Stimulated activated CD4-positive, alpha-beta T cell treated with anti-CD3 and anti-CD28 coated beads, Interleukin-1b, Interleukin-23, amount 100 ng/mL, for 1 hour (primary cell): ENCODE measurements around the gene TTC22.

Experiments used
- DNase-seq, 2 donors: peaks; one replicate each; pipeline ENCODE4 v3.0.0-alpha.2; 2020; ENCODE audit warnings: low read depth in 2 of 2

TTC22 gene

DNA sequence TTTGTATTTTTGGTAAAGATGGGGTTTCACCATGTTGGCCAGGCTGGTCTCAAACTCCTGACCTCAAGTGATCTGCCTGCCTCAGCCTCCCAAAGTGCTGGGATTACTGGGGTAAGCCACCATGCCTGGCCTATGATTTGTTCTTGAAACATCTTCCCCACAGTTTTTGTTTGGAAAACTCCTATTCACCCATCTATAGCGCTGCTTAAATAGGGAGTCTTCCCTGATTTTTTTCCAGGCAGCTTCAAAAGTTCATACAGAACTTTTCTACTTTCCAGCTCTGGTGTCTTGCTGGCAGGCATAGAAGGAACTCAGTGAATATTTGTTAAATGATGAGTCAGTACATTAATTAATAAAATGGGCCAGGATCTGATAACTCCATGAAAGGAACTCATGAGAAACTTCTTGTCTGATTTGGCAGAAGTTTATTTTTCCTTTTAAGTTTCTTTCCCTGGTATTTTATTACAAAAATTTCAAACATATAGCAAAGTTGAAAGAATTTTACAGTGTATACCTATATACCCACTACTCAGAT lies 33.0 kb upstream of the TTC22 start:
- DNase-seq: no peak

DNA sequence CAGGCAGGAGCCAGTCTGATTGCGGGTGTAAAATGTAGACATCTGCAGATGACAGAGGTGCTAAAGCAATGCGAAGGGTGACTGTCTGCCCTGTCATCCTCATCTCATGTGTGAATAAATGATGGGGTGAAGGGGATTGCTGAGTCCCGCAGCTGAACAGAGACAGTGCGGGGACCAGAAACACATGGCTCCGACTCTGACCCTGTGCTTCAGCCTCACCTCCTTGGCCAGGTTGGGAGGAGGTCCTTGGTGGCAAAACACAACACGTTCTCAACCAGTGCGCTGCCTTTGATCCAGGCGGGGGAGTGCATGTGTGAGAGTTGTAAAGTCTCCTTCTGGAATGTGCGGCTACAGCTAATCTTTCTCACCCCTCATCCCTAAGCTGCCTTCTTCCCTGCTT lies 32.0 kb upstream of the TTC22 start:
- no peak for DNase-seq

DNA sequence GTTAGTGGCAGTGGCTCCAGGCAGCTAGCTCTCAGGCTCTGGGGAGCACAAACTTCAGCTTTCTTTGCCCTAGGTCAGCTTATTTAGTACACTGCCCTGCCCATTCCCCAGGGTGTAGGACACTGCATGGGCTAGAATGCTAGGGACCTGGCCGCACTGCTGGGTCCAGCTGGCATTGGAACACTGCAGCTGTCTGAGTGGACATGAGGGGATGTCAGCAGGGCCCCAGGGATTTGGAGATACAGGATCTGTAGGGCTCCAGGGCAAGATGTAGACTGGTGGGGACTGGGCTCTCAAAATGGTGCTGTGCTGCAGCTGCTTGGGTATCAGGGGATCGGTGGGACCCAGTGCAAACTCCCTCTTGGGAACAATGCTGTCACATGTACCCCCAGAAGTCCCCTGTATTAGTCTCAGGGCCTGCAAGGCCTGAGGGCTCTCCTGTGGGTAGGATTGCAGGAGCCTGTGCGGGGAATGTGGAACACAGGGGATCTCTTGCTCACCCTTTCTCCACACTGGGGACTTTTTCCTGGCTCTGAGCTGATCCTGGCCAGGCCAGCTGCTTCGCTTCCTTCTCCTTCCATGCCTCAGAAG lies 25.2 kb upstream of the TTC22 start:
- DNase-seq: no peak

DNA sequence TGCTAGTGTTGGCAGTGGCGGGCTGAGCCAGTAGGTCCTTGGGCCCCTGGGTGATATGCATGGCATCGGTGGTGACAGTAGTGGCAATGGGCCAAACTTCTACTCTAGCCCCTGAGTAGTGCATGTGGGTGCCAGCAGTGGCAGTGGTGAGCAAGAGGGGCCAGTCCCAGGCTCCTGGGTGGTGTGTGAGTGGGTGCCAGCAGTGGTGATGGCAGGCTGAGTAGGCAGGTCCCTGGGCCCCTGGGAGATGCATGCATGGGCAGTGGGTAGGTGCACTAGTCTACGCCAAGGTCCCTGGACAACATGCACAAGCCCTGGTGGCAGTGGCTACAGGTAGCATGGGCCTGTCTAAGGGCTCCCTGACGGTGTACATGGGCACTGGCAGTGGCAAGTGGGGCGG lies 24.6 kb upstream of the TTC22 start:
- DNase-seq: no peak

DNA sequence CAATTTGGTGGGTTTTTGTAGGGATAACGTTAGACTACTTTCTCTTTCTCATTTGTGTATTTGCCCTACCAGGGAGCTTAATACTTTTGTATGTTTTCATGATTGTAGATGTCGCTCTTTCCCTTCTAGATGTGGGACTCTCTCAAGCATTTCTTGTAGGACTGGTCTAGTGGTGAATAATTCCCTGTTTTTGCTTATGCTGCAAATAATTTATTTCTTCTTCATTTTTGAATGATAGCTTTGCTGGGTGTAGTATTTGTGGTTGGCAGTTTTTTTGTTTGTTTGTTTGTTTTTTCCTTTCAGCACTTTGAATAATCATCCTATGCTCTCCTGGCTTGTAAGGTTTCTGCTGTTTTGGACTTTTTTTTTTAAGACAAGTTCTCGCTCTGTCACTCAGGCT lies 22.5 kb upstream of the TTC22 start:
- no peak for DNase-seq

DNA sequence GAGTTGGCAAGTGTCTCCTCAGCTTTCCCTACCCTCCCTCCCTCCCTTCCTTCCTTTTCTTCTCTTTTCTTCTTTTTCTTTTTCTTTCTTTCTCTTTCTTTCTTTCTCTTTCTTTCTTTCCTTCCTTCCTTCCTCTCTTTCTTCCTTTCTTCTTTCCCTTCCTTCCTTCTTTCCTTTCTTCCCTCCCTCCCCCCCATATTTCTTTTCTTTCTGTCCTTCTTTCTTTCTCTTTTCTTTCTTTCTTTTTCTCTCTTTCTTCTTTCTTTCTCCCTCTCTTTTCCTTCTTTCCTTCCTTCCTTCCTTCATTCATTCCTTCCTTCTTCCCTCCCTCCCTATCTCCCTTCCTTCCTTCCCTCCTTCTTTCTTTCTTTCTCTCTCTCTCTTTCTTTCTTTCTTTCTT lies 18.6 kb upstream of the TTC22 start:
- DNase-seq: no peak

DNA sequence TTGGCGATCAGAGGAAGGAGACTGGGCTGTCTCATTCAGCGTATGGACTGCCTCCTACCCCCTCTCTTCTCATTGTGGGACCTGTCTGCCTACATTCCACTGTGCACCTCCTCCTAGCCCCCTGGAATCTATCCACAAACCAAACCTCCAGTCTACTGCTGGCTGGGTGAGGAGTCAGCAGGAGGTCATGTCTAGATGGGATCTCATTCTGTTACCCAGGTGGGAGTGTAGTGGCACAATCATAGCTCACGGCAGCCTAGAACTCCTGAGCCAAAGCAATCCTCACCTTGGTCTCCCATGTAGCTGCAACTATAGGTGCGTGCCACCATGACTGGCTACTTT lies 18.0 kb upstream of the TTC22 start:
- no peak for DNase-seq

DNA sequence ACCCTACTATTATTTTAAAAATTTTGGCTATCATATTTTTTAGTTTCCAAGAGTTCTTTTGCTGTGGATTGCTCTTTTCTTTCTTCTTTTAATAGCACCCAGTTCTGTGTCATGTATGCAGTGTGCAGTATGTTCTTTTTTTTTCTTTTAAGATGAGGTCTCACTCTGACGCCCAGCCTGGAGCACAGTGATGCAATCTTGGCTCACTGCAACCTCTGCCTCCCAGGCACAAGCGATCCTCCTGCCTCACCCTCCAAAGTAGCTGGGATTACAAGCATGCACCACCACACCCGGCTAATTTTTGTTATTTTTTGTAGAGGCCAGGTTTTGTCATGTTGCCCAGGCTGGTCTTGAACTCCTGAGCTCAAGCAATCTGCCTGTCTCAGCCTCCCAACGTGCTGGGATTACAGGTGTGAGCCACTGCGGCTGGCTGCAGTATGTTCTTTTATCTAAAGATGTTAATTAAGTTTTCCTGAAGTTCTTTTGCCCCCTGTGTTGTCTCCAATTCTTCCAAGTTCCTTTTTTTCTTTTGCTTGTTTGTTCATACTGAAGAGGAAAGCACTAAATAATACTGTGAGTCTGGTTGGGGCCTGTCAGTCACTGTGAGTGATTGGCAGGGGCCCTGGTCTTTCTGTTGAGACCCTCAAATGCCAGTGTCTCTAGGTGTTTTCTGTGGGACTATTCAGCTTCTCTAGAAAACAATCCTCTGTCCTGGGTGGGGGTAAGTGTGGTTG lies 17.5 kb upstream of the TTC22 start:
- no peak for DNase-seq

DNA sequence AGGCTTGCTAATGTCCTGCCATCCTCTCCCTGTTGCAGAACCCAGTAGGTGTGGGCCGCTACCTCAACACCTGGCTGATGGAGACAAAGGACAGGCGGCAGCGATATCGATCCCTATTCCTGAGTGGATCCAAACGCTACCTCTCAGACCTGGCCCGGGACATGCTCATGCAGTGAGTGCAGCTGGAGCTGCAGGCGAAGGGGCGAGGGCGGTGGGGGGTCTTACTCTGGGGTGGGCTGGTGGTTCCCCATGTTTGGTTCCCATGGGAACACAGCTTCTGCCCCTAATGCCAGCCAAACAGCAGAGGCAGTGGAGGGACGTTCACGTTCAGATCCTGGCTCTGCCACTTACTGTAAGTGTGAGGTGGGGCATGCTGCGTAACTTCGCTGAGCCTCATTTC lies 15.8 kb upstream of the TTC22 start:
- DNase-seq: no peak

DNA sequence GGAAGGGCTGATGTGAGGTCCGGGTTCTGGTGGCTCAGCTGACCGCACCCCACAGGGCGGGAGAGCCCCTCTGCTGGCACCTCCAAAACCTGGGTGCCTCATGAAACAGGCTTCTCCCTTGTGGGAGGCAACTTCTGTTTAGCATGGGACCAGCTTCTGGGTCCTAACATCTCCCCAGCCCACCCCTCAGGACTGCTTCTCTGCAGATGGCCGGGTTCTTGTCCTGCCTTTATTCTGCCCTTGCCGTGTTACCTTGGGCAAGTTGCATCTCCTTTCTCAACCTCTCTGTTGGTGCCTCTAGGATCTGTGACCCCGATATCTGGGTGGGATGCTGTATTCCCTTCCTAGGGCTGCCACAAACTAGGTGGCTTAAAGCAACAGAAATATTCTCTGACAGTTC lies 15.0 kb upstream of the TTC22 start:
- DNase-seq: no peak

DNA sequence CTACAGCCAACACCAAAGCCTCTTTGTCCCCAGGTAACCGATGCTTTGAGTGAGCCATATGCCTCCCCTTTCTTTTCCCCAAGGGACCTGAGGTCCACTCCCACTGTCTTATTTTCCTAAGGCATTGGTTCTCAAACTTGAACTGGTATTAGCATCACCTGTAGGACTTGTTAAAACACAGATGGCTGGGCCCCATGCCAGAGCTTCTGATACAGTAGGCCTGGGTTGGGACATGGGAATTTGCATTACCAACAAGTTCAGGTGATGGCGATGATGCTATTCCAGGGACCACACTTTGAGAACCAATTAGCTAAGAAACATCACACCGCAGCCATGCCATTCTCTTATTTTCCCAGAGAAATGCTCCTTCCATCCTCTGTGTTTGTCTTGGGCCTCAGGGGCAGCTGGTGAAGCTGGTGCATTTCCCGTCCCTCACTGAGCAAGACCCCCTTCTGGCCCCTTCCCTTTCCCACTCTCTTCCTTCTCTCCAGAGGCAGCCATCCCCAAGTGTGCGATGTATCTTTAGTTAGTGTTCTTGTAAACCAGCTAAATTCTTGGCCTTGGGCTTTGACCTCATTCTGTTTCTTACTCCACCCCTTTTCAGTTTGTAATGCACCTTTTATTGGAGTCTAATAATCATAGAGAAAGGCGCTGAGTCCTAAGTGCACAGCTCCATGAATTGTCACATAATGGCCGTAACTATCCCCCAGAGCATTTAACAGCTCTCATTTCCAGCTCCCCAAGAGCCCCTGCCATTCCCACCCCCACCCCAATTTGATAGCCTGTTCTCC lies 14.2 kb upstream of the TTC22 start:
- no peak for DNase-seq

DNA sequence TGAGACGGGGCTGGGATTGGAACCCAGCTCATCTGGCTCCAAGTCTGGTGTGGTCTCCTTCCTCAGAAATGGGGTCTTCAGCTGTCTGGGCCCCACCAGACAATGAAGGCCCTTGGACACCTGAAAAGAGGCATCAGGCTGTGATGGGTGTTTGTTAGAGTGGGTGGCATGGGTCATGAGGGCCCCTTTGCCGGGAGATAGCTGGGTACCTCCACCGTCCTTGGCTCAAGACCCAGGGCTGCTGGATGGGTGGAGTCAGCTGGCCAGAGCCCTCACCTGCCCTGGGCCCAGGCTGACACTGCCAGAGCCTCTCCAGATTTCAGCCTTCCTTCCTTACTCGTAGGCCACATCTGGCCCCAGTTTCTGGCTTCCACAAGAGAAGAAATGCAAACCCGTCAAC lies 13.4 kb upstream of the TTC22 start:
- no peak for DNase-seq

DNA sequence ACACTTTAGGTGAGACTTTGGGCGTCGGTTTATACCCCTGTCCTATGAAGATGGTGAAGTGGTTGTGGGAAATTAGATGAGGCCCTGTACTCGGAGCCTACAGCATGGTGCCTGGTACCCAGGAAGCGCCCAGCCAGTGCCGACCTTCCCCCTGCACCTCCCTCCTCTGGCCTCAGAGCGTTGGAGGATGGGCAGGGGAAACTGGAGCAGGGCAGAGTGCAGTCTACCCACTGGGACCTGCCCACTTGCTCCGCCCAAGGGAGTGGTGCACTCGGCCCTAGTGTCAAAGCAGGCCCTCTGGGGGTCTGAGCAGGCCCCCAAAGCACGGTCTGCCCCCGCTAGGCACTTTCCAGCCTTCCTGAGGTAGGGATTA lies 13.0 kb upstream of the TTC22 start:
- no peak for DNase-seq

DNA sequence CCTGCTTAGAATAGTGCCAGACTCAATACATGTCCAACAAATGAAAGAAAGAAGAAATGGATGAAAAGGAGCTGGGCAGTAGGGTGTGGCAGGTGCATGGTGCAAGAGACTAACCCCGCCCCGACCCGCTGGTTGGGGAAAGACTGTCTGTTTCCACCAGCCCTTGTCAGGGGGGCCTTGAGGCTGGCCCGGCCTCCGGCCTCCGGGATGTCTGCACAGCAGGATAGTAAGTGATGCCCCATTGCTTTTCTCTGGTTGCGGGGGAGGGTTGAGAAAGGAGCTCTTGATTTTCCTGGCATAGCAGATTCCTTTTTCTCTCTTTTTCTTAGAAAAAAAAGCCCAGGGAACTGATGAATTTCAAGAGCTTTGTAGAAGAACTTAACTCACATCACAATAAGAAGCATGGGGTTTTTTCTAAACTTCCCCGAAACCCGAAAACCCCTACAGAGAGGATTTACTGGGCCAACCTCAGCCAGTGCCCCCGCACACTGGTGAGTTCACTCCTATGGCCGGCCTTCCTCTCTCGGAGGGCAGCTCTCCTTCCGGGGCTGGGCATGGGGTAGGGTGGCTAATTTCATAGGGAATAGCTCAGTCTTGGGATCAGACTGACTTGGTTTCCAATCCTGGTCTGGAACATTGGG lies 12.5 kb upstream of the TTC22 start:
- DNase-seq: no peak

DNA sequence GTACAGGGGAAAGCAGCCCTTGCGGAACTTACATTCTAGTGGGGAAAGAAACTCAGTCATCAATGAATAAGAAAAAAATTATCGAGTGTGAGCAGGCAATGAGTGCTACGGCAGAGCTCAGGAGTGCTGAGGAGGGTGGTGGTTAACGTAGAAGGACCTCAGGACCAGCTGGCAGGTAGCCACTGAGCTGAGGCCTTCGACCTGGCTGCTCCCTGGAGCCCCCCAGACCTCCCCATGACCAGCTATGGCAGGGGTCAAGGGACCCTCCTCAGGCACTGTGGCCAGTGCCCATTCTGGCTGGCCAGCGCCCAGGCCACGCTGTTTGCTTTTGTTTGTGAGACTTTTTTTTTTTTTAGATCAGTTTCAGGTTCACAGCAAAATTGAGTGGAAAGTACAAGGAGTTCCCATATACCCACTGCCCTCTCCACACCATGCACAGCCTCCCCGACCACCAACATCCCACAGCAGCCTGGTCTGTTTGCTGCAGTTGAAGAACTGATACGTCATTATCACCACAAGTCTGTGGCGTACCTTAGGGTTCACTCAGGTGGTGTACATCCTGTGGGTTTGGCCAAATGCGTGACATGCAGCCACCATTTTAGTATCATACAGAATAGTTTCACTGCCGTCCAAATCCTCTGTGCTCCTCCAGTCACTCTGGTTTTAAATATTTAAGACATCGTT lies 11.8 kb upstream of the TTC22 start:
- no peak for DNase-seq

DNA sequence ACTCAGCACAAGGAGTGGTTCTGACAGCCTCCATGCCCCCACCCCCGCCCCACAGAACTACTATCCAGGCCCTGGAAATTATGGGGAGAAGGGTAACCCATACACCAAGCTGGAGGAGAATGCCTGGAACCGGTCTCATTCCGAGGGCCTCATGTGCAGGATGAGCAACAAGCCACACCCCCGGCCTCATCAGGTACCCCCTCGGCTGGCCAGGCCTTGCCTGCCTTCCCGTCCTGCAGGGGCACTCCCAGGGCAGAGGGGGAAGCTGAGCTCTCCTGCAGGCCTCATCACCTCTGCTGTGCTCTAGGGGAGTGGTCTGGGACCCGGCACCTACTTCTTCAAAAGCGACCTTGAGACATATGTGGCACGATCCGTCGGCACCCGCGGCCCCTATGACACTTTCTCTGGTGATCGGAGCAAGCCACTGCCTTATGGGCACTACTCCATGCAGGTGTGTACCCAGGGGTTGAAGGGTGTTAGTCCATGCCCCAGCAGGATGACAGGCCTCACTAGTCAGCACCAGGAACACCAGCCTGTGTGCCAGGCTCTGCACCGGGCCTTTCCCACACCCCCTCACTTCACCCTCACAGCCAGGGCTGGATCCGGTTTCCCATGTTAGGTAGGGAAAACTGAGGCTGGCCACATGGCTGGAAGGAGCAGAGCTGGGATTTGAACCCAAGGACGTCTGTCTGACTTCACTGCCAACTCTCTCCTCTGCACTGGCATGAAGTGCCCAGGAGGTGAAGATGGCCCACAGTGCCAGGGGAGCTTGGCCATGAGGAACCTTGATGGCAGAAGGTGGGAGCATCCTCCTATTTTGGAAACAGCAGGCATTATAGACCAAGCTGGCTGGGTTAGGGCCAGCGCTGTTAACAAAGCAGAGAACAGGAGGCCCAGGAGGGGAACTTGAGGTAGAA lies 10.9 kb upstream of the TTC22 start:
- DNase-seq: no peak

DNA sequence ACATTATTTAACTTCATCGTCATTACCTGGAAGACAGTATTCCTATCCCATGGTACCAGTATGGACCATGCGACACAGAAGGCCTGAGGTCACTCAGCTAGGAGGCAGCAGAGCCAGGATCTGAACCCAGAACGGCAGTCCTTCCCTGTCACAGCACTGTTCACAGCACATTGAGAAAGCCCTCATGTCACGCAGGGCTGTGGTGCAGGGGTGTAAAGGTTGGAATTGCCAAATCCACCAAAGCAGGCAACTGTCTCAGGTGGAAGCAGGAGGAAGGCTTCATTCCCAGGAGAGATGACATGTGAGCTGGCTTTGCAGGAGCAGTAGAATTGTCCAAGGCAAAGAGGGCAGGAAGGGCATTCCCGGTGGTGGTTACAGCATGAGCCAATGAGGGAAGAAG lies 9.9 kb upstream of the TTC22 start:
- no peak for DNase-seq

DNA sequence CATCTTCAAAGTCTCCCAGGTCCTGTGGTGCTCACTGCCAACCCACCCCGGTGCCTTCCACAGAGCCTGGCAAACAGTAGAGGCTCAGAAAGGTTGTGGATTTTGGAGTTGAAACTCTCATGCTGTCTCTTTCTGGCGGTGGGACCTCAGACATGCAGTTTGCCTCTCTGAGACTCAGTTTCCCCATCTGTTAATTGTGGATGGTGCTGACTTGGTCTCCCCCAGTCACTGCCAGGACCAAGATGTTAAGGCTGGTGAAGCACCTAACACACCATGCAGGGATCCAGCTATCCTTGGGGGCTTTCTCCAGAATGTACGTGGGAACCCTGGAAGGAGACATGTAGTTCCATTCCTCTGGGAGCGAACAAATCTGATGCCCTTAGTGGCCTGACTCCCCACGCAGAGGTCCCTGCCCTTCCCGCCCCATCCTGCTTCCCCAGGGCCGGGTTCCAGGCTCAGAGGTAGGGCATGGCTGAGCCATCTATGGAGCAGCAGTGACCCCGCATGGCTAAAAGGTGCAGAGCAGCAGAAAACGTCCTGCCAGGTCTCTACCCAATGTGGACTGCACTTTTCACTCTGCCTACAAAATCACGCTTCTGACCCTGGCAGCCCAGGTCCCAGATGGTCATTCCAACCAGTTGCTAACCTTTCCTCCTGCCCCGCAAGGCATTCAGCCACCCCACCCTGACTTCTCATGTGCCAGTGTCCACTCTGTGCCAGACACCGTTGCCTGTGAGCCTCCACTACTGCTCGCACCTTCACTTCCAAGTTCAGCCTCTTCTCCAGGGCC lies 9.2 kb upstream of the TTC22 start:
- DNase-seq: peak in 1 of 2 donors; percentile 52

DNA sequence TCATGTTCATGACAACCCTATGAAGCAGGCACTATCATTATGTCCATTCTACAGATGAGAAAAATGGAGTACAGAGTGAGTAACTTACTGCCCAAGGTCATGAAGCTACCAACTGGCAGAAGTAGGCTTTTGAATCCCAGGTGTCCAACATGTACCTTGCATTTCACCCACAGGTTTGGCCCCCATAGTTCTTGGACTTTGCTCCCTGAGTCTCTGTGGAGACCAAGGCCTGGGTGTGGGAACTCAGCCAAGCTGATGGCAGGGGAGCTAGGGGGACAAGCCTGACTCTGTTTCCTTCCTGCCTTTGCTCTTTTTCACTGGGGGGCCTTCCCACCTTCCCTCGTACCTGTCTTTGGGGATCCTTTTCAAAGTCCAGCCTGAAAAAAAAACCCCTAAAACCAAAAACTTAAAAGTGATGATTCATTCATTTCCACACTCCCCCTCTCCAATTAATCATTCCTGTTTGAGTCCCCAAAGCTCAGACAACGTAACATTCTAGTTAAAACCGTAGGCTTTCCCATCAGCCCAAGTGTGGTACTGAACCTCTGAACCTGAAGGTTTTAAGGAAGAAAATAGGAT lies 8.5 kb upstream of the TTC22 start:
- DNase-seq: no peak
